ENCODE data around the gene TMSB15C.

- TF ChIP-seq EZH2 (IDR thresholded peaks at IDR 0.05; ENCODE audit: borderline replicate concordance, low read length) (no peak), CTCF (IDR thresholded peaks at IDR 0.05; ENCODE audit: low read length) (no peak)
These were observed 36.1 kb downstream of the TMSB15C start, which contains the start of gene H2BW2 for GRCh38 chrX:104039689-104040505.
